HuH-7 (cell line): ENCODE data around the gene OGG1.

Experiments
- DNase-seq: peaks from one replicate; pipeline ENCODE4 v3.0.0; 2011; ENCODE audit warnings: low spot score

Gene OGG1

DNA sequence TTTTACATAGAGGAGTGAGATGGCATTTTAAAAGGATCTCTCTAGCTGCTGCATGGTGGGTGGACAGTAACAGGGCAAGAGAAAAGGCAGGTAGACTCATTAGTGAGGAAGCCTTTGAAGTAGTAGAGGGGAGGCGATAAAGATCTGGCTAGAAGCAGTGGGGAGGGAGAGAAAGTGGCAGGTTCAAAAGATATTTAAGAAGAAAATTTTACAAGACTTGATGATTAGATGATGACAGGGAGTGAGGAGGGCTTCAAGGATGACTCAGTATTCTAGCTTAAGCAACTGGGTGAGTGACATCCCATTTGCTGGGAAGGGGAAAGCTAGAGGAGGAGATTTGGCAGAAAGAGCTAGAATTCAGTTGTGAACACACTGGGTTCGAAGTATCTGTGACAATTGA is 22.0 kb upstream of the OGG1 start:
- DNase-seq = no peak

- DNase-seq = no peak
Measured at GRCh38 chr3:9729419-9729818, 20.3 kb upstream of the OGG1 start.

DNA sequence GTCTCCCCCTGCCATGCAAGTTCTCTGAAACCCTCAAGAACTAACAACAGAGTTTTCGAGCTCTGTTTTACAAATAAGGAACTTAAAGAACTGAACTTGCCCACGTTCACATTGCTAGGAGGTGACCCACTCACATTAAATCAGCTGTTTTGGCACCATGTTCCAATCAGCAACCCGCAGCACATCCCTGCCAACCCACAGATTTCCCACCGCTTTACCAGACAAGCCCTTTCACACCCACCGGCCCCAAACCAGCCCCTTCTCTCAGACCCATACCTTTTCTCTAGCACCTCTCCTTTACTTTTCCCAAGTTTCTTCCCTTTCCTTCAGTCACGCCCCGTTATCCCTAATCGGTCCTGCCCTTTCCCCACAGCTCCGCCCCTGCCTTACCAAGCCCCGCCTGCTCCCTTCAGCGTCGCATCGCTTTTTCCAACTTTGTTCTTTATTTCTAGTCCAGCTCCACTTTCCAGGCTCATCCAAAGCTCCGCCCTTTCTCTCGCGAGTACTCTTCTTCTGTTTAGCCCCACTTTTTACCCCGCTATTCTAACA is 19.0 kb upstream of the OGG1 start:
- DNase-seq = peak; percentile 87

- peak; percentile 100 for DNase-seq
Measured at GRCh38 chr3:9731206-9732079, 18.3 kb upstream of the OGG1 start, which contains the start of gene BRPF1. Gene BRPF1 (plus strand): TSS chr3:9731735. CDS start chr3:9734141, 2,406 bp downstream.

GRCh38 chr3:9732080-9732739 is 17.5 kb upstream of the OGG1 start:
- peak; percentile 56 for DNase-seq

DNA sequence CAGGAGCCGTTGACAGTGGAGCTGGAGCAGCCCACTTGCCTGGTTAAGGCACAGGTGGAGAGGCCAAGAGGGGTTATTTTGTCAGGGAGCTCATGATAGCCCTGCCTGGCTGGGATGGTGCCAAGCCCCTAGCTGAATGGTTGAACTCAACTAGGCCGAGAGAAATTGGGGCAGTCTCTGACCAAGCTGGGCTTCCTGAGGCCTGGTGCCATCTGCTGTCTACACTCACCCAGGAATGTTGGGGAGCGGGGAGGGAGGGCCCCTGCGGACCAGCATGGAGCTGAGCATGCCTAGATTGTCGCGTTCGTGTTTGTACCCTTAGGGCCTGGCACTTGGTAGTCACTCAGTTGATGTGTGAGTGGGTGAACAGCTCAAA is 17.0 kb upstream of the OGG1 start:
- DNase-seq = no peak

- no peak for DNase-seq
Measured at GRCh38 chr3:9736831-9737230, 12.9 kb upstream of the OGG1 start.

DNA sequence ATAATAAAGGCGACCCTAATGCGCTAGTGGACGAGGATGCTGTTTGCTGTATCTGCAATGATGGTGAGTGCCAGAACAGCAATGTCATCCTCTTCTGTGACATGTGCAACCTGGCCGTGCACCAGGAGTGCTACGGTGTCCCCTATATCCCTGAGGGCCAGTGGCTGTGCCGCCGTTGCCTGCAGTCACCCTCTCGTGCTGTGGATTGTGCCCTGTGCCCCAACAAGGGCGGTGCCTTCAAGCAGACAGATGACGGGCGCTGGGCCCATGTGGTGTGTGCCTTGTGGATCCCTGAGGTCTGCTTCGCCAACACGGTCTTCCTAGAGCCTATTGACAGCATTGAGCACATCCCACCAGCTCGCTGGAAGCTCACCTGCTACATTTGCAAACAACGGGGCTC is 10.6 kb upstream of the OGG1 start:
- DNase-seq = no peak

DNA sequence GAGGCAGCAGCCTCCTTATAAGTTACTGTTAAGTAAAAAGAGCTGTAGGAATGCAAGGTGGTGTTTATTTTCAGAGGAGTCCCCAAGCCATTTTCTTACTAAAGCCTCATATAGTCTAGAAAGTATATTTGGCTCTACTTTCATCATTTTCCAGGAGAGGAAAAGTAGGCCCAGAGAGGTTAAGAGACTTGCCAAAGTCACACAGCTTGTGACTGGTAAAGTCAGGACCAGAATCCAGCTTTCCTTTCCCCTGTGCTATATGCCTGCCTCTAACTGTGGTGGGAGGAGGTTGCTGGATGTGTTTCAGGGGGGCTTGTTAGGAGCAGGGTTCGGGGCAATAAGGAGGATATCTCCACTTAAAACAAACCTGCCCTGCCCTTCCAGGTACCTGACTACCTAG is 7.2 kb upstream of the OGG1 start:
- no peak for DNase-seq

GRCh38 chr3:9743548-9743947 is 6.2 kb upstream of the OGG1 start:
- no peak for DNase-seq

DNA sequence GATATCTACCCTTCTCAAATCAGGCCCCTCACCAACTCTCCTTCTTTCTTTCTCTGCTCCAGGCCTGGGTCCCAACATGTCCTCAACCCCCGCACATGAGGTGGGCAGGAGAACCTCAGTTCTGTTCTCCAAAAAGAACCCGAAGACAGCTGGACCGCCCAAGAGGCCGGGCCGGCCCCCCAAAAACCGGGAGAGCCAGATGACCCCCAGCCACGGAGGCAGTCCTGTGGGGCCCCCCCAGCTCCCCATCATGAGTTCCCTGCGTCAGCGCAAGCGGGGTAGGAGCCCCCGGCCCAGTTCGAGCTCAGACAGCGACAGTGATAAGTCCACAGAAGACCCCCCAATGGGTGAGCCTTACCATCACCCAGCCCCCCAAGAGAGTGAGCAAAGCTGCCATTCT is 5.6 kb upstream of the OGG1 start:
- no peak for DNase-seq

DNA sequence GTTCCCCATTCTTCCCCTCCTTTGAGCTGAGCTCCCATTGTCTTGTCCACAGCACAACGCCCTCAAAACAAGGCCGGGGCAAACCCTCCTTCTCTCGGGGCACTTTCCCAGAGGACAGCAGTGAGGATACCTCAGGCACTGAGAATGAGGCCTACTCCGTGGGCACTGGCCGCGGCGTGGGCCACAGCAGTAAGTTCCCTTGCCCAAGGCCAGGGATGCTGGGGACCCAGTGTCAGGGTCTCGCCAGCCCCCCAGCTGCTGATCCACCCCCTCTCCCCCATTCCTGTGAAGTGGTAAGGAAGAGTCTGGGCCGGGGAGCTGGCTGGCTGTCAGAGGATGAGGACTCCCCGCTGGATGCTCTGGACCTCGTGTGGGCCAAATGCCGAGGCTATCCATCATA is 4.2 kb upstream of the OGG1 start:
- DNase-seq = no peak

DNA sequence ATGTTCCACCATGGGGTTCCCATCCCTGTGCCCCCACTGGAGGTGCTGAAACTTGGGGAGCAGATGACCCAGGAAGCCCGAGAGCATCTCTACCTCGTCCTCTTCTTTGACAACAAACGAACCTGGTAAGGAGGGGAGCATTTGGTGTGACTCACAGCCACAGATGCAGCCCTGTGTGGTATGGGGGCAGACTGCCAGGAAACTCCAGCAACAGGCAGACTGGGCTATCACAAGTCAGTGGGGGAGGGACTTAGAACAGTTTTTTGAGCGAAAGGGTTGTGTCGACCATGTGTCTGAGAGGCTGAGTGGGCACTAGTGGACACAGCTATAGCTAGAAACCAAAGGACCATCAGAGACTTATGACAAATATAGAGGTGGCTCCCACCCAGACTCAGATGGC is 3.4 kb upstream of the OGG1 start:
- no peak for DNase-seq

- DNase-seq = no peak
Measured at GRCh38 chr3:9747267-9747666, 2.5 kb upstream of the OGG1 start.

DNA sequence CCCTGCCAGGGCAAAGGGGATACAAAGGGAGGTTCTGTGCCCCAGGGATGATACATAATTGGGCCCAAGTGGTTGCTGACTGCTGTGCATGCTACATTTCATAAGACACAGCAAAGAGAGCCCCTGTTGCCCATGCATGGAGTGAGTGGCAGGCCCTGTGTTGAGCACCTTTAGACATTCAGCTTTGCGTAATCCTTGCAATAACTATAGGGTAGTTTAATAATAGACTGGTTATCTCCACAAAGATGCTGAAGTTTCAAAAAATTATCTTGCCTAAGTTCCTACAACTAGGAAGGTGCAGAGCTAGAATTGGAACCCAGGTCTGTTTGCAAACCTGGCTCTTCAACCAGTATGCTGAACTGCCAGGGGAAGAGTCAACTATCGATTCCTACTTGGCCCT is 1.7 kb upstream of the OGG1 start:
- no peak for DNase-seq

GRCh38 chr3:9749296-9749644 is 482 bp upstream of the OGG1 start:
- peak; percentile 44 for DNase-seq

GRCh38 chr3:9750556-9751411 is 1.0 kb downstream of the OGG1 start:
- DNase-seq = peak; percentile 66

GRCh38 chr3:9754678-9755077 is 4.9 kb downstream of the OGG1 start:
- DNase-seq = no peak

DNA sequence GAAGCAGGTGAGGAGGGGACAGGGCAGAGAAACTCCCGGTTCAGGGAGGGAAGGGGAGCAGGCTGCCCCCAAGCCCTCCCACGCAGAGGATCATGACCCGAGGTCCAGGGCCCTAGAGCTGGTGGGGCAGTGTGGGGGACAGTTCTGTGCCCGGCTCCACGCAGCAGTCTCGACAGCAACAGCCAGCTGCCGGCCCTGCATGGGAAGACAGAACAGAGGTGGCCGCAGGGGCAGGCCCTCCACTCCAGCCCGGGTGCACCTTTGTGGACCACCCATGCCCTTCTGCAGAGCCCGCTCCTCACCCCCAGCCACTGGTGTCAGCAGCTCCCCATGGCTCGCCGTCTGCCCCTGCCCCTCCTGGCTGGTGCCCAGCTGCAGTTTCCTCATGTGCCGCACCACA is 7.7 kb downstream of the OGG1 start:
- no peak for DNase-seq

GRCh38 chr3:9760779-9761505 is 11.2 kb downstream of the OGG1 start:
- DNase-seq = no peak

DNA sequence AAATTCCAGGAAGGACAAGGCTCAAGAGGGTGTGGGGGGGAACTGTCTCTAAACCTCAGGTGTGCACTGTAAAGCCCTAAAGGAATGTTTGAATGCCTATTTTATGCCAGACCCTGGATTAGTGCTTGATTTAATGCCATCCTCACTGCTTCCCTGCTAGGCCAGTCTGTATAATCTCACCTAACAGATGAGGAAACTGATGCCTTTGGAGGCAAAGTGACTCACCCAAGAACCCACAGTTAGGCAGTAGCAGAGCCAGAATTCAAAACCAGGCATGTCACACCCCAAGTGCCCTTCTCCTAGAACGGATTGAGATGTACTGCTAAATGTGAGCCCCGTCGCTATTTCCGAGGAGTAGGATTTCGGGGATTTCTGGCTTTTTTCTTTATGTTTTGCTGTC is 12.2 kb downstream of the OGG1 start:
- no peak for DNase-seq

DNA sequence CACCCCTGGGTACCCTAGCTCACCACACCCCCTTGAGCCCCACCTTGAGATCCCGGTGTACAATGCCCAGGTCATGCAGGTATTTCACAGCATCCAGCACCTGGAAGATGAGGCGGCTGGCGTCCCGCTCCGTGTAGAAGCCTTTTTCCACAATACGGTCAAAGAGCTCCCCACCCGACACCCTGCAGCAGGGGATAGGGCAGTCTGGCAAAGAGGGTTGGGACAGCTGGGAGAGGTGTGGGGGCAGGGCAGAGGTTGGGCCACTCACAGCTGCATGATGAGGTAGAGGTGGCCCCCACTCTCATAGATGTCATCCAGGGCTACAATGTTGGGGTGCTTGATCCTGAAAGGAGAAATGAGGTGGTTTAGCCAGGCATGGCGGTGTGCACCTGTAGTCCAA is 13.1 kb downstream of the OGG1 start:
- DNase-seq = no peak
